Measurements from ENCODE around the gene WARS2.

The WARS2 gene

GRCh38 chr1:119112791-119113190, 27.7 kb downstream of the WARS2 start:
- Histone ChIP-seq H3K4me1 (ENCODE audit: control insufficient read depth, low read depth, low read length) (no peaks in the 10 kb centered on the region), H3K18ac (ENCODE audit: low read length) (no peak overlapping the region), H3K23ac (ENCODE audit: low read length) (no peak overlapping the region), H3K4ac (ENCODE audit: low read depth, low read length) (no peak overlapping the region), H3K4me3 (ENCODE audit: low read length) (no peak overlapping the region), H3K36me3 (ENCODE audit: control insufficient read depth, insufficient read depth, low read length) (no peaks in the 10 kb centered on the region), H4K5ac (ENCODE audit: low read length) (no peak overlapping the region), H3K79me1 (ENCODE audit: low read length) (peaks cover 4% of the 10 kb centered on the region), H2AK5ac (ENCODE audit: low read length) (no peak overlapping the region), H3K4me2 (ENCODE audit: low read length) (no peak overlapping the region), H2BK15ac (replicated peaks; ENCODE audit: low read depth) (no peak overlapping the region), H3K27ac (ENCODE audit: low read depth, low read length) (no peak overlapping the region), H3K9ac (ENCODE audit: low read length) (no peak overlapping the region), H2BK5ac (ENCODE audit: low read length) (no peak overlapping the region), H3K27me3 (ENCODE audit: insufficient read depth, low read length, poor library complexity) (no peaks in the 10 kb centered on the region), H3K79me2 (ENCODE audit: control insufficient read depth, insufficient read depth, low read length) (peaks cover 2% of the 10 kb centered on the region), H3K56ac (ENCODE audit: low read length) (no peak overlapping the region), H4K8ac (ENCODE audit: low read depth, low read length) (no peak overlapping the region), H2BK120ac (ENCODE audit: low read depth, low read length) (no peak overlapping the region)
- no CpG with 5 or more reads among the region's 1 CpG for WGBS (ENCODE audit: extremely low coverage, insufficient coverage, low lambda C conversion rate)
- no peak for DNase-seq

- H3K9ac ChIP-seq (ENCODE audit: low read length) = no peak overlapping the region
- no peak overlapping the region for H4K8ac ChIP-seq (ENCODE audit: low read depth, low read length)
- no peak overlapping the region for H2AK5ac ChIP-seq (ENCODE audit: low read length)
- H3K36me3 ChIP-seq (ENCODE audit: control insufficient read depth, insufficient read depth, low read length) = no peaks in the 10 kb centered on the region
- no peak overlapping the region for H4K5ac ChIP-seq (ENCODE audit: low read length)
- no peak overlapping the region for H2BK5ac ChIP-seq (ENCODE audit: low read length)
- H3K79me1 ChIP-seq (ENCODE audit: low read length) = peaks cover 2% of the 10 kb centered on the region
- H3K18ac ChIP-seq (ENCODE audit: low read length) = no peak overlapping the region
- no CpG with 5 or more reads among the region's 3 CpGs for WGBS (ENCODE audit: extremely low coverage, insufficient coverage, low lambda C conversion rate)
- no peaks in the 10 kb centered on the region for H3K27me3 ChIP-seq (ENCODE audit: insufficient read depth, low read length, poor library complexity)
- no peak overlapping the region for H3K4me3 ChIP-seq (ENCODE audit: low read length)
- no peaks in the 10 kb centered on the region for H3K4me1 ChIP-seq (ENCODE audit: control insufficient read depth, low read depth, low read length)
- H3K4me2 ChIP-seq (ENCODE audit: low read length) = no peak overlapping the region
- no peak overlapping the region for H3K4ac ChIP-seq (ENCODE audit: low read depth, low read length)
- no peak overlapping the region for H2BK120ac ChIP-seq (ENCODE audit: low read depth, low read length)
- H2BK15ac ChIP-seq (replicated peaks; ENCODE audit: low read depth) = no peak overlapping the region
- H3K27ac ChIP-seq (ENCODE audit: low read depth, low read length) = no peak overlapping the region
- H3K79me2 ChIP-seq (ENCODE audit: control insufficient read depth, insufficient read depth, low read length) = no peaks in the 10 kb centered on the region
- no peak overlapping the region for H3K23ac ChIP-seq (ENCODE audit: low read length)
- no peak for DNase-seq
- H3K56ac ChIP-seq (ENCODE audit: low read length) = no peak overlapping the region
Observed at GRCh38 chr1:119112244-119112643, 28.2 kb downstream of the WARS2 start.

GRCh38 chr1:119108988-119109387, 31.5 kb downstream of the WARS2 start:
- no peaks in the 10 kb centered on the region for H3K27me3 ChIP-seq (ENCODE audit: insufficient read depth, low read length, poor library complexity)
- no peak overlapping the region for H2BK120ac ChIP-seq (ENCODE audit: low read depth, low read length)
- H2BK15ac ChIP-seq (replicated peaks; ENCODE audit: low read depth) = no peak overlapping the region
- no peak overlapping the region for H3K9ac ChIP-seq (ENCODE audit: low read length)
- H3K4me2 ChIP-seq (ENCODE audit: low read length) = no peak overlapping the region
- no peak overlapping the region for H3K4ac ChIP-seq (ENCODE audit: low read depth, low read length)
- H3K23ac ChIP-seq (ENCODE audit: low read length) = no peak overlapping the region
- no peak overlapping the region for H4K5ac ChIP-seq (ENCODE audit: low read length)
- DNase-seq = no peak
- H3K18ac ChIP-seq (ENCODE audit: low read length) = no peak overlapping the region
- H4K8ac ChIP-seq (ENCODE audit: low read depth, low read length) = no peak overlapping the region
- no peaks in the 10 kb centered on the region for H3K36me3 ChIP-seq (ENCODE audit: control insufficient read depth, insufficient read depth, low read length)
- no peak overlapping the region for H2BK5ac ChIP-seq (ENCODE audit: low read length)
- H3K4me1 ChIP-seq (ENCODE audit: control insufficient read depth, low read depth, low read length) = no peaks in the 10 kb centered on the region
- peaks cover 2% of the 10 kb centered on the region for H3K79me1 ChIP-seq (ENCODE audit: low read length)
- H3K56ac ChIP-seq (ENCODE audit: low read length) = no peak overlapping the region
- H2AK5ac ChIP-seq (ENCODE audit: low read length) = no peak overlapping the region
- H3K4me3 ChIP-seq (ENCODE audit: low read length) = no peak overlapping the region
- H3K27ac ChIP-seq (ENCODE audit: low read depth, low read length) = no peak overlapping the region
- no peaks in the 10 kb centered on the region for H3K79me2 ChIP-seq (ENCODE audit: control insufficient read depth, insufficient read depth, low read length)
- no CpG with 5 or more reads among the region's 1 CpG for WGBS (ENCODE audit: extremely low coverage, insufficient coverage, low lambda C conversion rate)

- Histone ChIP-seq H3K4me2 (ENCODE audit: low read length) (no peak overlapping the region), H3K18ac (ENCODE audit: low read length) (no peak overlapping the region), H3K27me3 (ENCODE audit: insufficient read depth, low read length, poor library complexity) (no peaks in the 10 kb centered on the region), H3K4me3 (ENCODE audit: low read length) (no peak overlapping the region), H3K27ac (ENCODE audit: low read depth, low read length) (no peak overlapping the region), H3K4me1 (ENCODE audit: control insufficient read depth, low read depth, low read length) (no peaks in the 10 kb centered on the region), H3K23ac (ENCODE audit: low read length) (no peak overlapping the region), H4K5ac (ENCODE audit: low read length) (no peak overlapping the region), H4K8ac (ENCODE audit: low read depth, low read length) (no peak overlapping the region), H2BK15ac (replicated peaks; ENCODE audit: low read depth) (no peak overlapping the region), H3K36me3 (ENCODE audit: control insufficient read depth, insufficient read depth, low read length) (no peaks in the 10 kb centered on the region), H3K56ac (ENCODE audit: low read length) (no peak overlapping the region), H2BK120ac (ENCODE audit: low read depth, low read length) (no peak overlapping the region), H2AK5ac (ENCODE audit: low read length) (no peak overlapping the region), H3K79me1 (ENCODE audit: low read length) (no peaks in the 10 kb centered on the region), H3K9ac (ENCODE audit: low read length) (no peak overlapping the region), H3K79me2 (ENCODE audit: control insufficient read depth, insufficient read depth, low read length) (no peaks in the 10 kb centered on the region), H3K4ac (ENCODE audit: low read depth, low read length) (no peak overlapping the region), H2BK5ac (ENCODE audit: low read length) (no peak overlapping the region)
- WGBS (ENCODE audit: extremely low coverage, insufficient coverage, low lambda C conversion rate) = no CpG with 5 or more reads among the region's 1 CpG
- DNase-seq = no peak
Observed at GRCh38 chr1:119103764-119104163, 36.7 kb downstream of the WARS2 start.

- no peak overlapping the region for H3K9ac ChIP-seq (ENCODE audit: low read length)
- no peaks in the 10 kb centered on the region for H3K79me2 ChIP-seq (ENCODE audit: control insufficient read depth, insufficient read depth, low read length)
- H3K4me3 ChIP-seq (ENCODE audit: low read length) = no peak overlapping the region
- no peak overlapping the region for H2BK15ac ChIP-seq (replicated peaks; ENCODE audit: low read depth)
- no peak overlapping the region for H4K8ac ChIP-seq (ENCODE audit: low read depth, low read length)
- H3K4me1 ChIP-seq (ENCODE audit: control insufficient read depth, low read depth, low read length) = no peaks in the 10 kb centered on the region
- H3K36me3 ChIP-seq (ENCODE audit: control insufficient read depth, insufficient read depth, low read length) = no peaks in the 10 kb centered on the region
- WGBS (ENCODE audit: extremely low coverage, insufficient coverage, low lambda C conversion rate) = no CpG with 5 or more reads among the region's 7 CpGs
- H3K23ac ChIP-seq (ENCODE audit: low read length) = no peak overlapping the region
- no peak overlapping the region for H3K56ac ChIP-seq (ENCODE audit: low read length)
- H3K4me2 ChIP-seq (ENCODE audit: low read length) = no peak overlapping the region
- no peak overlapping the region for H4K5ac ChIP-seq (ENCODE audit: low read length)
- H3K27me3 ChIP-seq (ENCODE audit: insufficient read depth, low read length, poor library complexity) = no peaks in the 10 kb centered on the region
- H3K27ac ChIP-seq (ENCODE audit: low read depth, low read length) = no peak overlapping the region
- H2BK5ac ChIP-seq (ENCODE audit: low read length) = no peak overlapping the region
- H2AK5ac ChIP-seq (ENCODE audit: low read length) = no peak overlapping the region
- H3K4ac ChIP-seq (ENCODE audit: low read depth, low read length) = no peak overlapping the region
- no peak overlapping the region for H2BK120ac ChIP-seq (ENCODE audit: low read depth, low read length)
- H3K79me1 ChIP-seq (ENCODE audit: low read length) = no peaks in the 10 kb centered on the region
- no peak overlapping the region for H3K18ac ChIP-seq (ENCODE audit: low read length)
- DNase-seq = no peak
Observed at GRCh38 chr1:119102051-119102450, 38.4 kb downstream of the WARS2 start.

- H3K4me1 ChIP-seq (ENCODE audit: control insufficient read depth, low read depth, low read length) = no peaks in the 10 kb centered on the region
- no peak overlapping the region for H4K5ac ChIP-seq (ENCODE audit: low read length)
- H2AK5ac ChIP-seq (ENCODE audit: low read length) = no peak overlapping the region
- H2BK120ac ChIP-seq (ENCODE audit: low read depth, low read length) = no peak overlapping the region
- no peak overlapping the region for H3K4me2 ChIP-seq (ENCODE audit: low read length)
- no peak overlapping the region for H2BK15ac ChIP-seq (replicated peaks; ENCODE audit: low read depth)
- no peaks in the 10 kb centered on the region for H3K36me3 ChIP-seq (ENCODE audit: control insufficient read depth, insufficient read depth, low read length)
- H3K27ac ChIP-seq (ENCODE audit: low read depth, low read length) = no peak overlapping the region
- H3K4me3 ChIP-seq (ENCODE audit: low read length) = no peak overlapping the region
- H3K79me2 ChIP-seq (ENCODE audit: control insufficient read depth, insufficient read depth, low read length) = no peaks in the 10 kb centered on the region
- H2BK5ac ChIP-seq (ENCODE audit: low read length) = no peak overlapping the region
- no peak overlapping the region for H3K18ac ChIP-seq (ENCODE audit: low read length)
- H3K27me3 ChIP-seq (ENCODE audit: insufficient read depth, low read length, poor library complexity) = no peaks in the 10 kb centered on the region
- no peak for DNase-seq
- no peak overlapping the region for H4K8ac ChIP-seq (ENCODE audit: low read depth, low read length)
- no CpG with 5 or more reads among the region's 1 CpG for WGBS (ENCODE audit: extremely low coverage, insufficient coverage, low lambda C conversion rate)
- no peak overlapping the region for H3K4ac ChIP-seq (ENCODE audit: low read depth, low read length)
- H3K56ac ChIP-seq (ENCODE audit: low read length) = no peak overlapping the region
- H3K9ac ChIP-seq (ENCODE audit: low read length) = no peak overlapping the region
- H3K23ac ChIP-seq (ENCODE audit: low read length) = no peak overlapping the region
- H3K79me1 ChIP-seq (ENCODE audit: low read length) = no peaks in the 10 kb centered on the region
Observed at GRCh38 chr1:119101563-119101962, 38.9 kb downstream of the WARS2 start.

Data from mesendoderm (in vitro differentiated cells).